UCSD-AML1 (cell line): ENCODE results near the gene EVA1B.

ENCODE experiments used
- DNase-seq: peaks from one replicate; lab custom pipeline; 2025; ENCODE audit not compliant: unreplicated experiment; lab: John Stamatoyannopoulos, UW

EVA1B gene

GRCh38 chr1:36346741-36347370 is 23.4 kb upstream of the EVA1B start:
- no peak for DNase-seq

GRCh38 chr1:36345353-36345752 is 21.9 kb upstream of the EVA1B start:
- DNase-seq, result no peak

- no peak for DNase-seq
Observed at GRCh38 chr1:36344395-36344680, 20.9 kb upstream of the EVA1B start.

GRCh38 chr1:36343651-36344394 is 20.4 kb upstream of the EVA1B start:
- DNase-seq, result no peak

- DNase-seq, result peak; percentile 49
Observed at GRCh38 chr1:36342426-36343185, 19.2 kb upstream of the EVA1B start.

GRCh38 chr1:36341626-36342320 is 18.3 kb upstream of the EVA1B start:
- DNase-seq, result no peak

- DNase-seq, result no peak
Observed at GRCh38 chr1:36339615-36340014, 16.2 kb upstream of the EVA1B start.

GRCh38 chr1:36339215-36339614 is 15.8 kb upstream of the EVA1B start:
- peak; percentile 70 for DNase-seq

- no peak for DNase-seq
Observed at GRCh38 chr1:36337830-36338229, 14.4 kb upstream of the EVA1B start.

GRCh38 chr1:36330940-36331339 is 7.5 kb upstream of the EVA1B start:
- no peak for DNase-seq

GRCh38 chr1:36329817-36330216 is 6.4 kb upstream of the EVA1B start:
- DNase-seq, result no peak

- DNase-seq, result no peak
Observed at GRCh38 chr1:36328713-36329112, 5.3 kb upstream of the EVA1B start.

GRCh38 chr1:36328088-36328480 is 4.6 kb upstream of the EVA1B start:
- DNase-seq, result no peak

GRCh38 chr1:36327421-36328087 is 4.1 kb upstream of the EVA1B start:
- no peak for DNase-seq

GRCh38 chr1:36326499-36326898 is 3.1 kb upstream of the EVA1B start:
- no peak for DNase-seq

- no peak for DNase-seq
Observed at GRCh38 chr1:36324353-36324703, 883 bp upstream of the EVA1B start.

GRCh38 chr1:36322786-36323635 is 434 bp downstream of the EVA1B start:
- peak; percentile 55 for DNase-seq

GRCh38 chr1:36322041-36322785 is 1.2 kb downstream of the EVA1B start:
- DNase-seq, result no peak

- no peak for DNase-seq
Observed at GRCh38 chr1:36321119-36321951, 2.1 kb downstream of the EVA1B start.
